ENCODE data around the gene NIBAN1.

DNA sequence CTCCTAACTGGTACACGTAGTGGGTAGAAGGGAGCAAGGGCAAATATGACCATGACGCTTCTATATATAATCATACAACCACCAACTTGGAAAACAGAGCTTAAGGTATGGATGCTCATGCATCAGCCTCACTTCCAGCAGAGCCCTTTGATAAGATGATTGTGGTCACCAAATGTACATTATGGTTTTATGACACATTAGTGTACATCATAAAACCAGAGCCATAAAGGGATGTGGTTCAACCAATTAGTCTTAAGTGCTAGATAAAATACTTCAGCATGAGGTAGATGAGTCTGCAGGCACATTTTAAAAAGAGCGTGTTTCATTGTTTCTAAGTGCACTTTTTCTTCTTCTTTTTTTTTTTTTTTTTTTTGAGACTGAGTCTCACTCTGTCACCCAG lies 43.7 kb downstream of the NIBAN1 start:
- TF ChIP-seq, protein P1, sequence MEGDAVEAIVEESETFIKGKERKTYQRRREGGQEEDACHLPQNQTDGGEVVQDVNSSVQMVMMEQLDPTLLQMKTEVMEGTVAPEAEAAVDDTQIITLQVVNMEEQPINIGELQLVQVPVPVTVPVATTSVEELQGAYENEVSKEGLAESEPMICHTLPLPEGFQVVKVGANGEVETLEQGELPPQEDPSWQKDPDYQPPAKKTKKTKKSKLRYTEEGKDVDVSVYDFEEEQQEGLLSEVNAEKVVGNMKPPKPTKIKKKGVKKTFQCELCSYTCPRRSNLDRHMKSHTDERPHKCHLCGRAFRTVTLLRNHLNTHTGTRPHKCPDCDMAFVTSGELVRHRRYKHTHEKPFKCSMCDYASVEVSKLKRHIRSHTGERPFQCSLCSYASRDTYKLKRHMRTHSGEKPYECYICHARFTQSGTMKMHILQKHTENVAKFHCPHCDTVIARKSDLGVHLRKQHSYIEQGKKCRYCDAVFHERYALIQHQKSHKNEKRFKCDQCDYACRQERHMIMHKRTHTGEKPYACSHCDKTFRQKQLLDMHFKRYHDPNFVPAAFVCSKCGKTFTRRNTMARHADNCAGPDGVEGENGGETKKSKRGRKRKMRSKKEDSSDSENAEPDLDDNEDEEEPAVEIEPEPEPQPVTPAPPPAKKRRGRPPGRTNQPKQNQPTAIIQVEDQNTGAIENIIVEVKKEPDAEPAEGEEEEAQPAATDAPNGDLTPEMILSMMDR (IDR thresholded peaks at IDR 0.05), result no peak
- TF ChIP-seq EP300 (IDR thresholded peaks at IDR 0.05), result no peak
- no peak for TF ChIP-seq POLR2AphosphoS5 (IDR thresholded peaks at IDR 0.05)
- no peak for TF ChIP-seq POLR2A (IDR thresholded peaks at IDR 0.05)
